Peyer's patch (tissue), 4 donors: ENCODE data around the gene ARL4D. TPM values are rescaled to one million over a fixed set of nuclear protein-coding genes. Genes with fewer than 3 reads are reported as not detected.

Source experiments
- DNase-seq, 3 donors: peaks; one replicate each; pipeline ENCODE4 v3.0.0-alpha.2; 2017 to 2019
- H3K27ac ChIP-seq, 4 donors: fragments of 200-600 bp; sonication (generic); one replicate each; pipeline ENCODE4 v1.5.1; 2016 to 2019
- H3K27me3 ChIP-seq, 2 donors: fragments of 200-600 bp; sonication (generic); one replicate each; pipeline ENCODE4 v1.5.1; 2019
- H3K36me3 ChIP-seq, 3 donors: fragments of 200-600 bp; sonication (generic); one replicate each; pipeline ENCODE4 v1.5.1; 2016 to 2019
- H3K4me1 ChIP-seq, 4 donors: fragments of 200-600 bp; sonication (generic); one replicate each; pipeline ENCODE4 v1.5.1; 2016 to 2019
- H3K4me3 ChIP-seq, 4 donors: fragments of 200-600 bp; sonication (generic); 1 replicate in 3 of 4; 2 replicates in 1 of 4; pipeline ENCODE4 v1.5.1; 2016 to 2019; ENCODE audit warnings: mild to moderate bottlenecking in 1 of 4
- H3K9me3 ChIP-seq, 4 donors: fragments of 200-600 bp; sonication (generic); one replicate each; pipeline ENCODE4 v1.5.1; 2016 to 2019; ENCODE audit warnings: mild to moderate bottlenecking in 1 of 4
- CTCF ChIP-seq, 6 experiments: fragments of 450-650 bp in 4 of 6; fragments of 200-600 bp in 2 of 6; sonication (generic) in 1 of 6; IDR thresholded peaks; one replicate each; pipeline ENCODE4 v1.5.1; 2017 to 2019; ENCODE audit warnings: antibody characterized with exemption in 6 of 6, mild to moderate bottlenecking in 3 of 6, moderate library complexity in 1 of 6
- POLR2A ChIP-seq, 2 donors: fragments of 450-650 bp; IDR thresholded peaks; one replicate each; pipeline ENCODE4 v1.5.1; 2017; ENCODE audit warnings: antibody characterized with exemption in 2 of 2, mild to moderate bottlenecking in 2 of 2, moderate library complexity in 2 of 2
- total RNA-seq, 4 donors: library from RNA; depleted of rRNA; stranded (reverse); fragments of >200 nt; gene quantifications; one replicate each; pipeline ENCODE4 v1.1.0, GENCODE V29; 2016

Gene ARL4D
- total RNA-seq, 4 donors from 2014 or later = 0.70 to 2.3 TPM; not detected in 2

GRCh38 chr17:43383826-43384475 lies 14.8 kb upstream of the ARL4D start:
- TF ChIP-seq POLR2A (IDR thresholded peaks at IDR 0.05) = no peak
- TF ChIP-seq CTCF (IDR thresholded peaks at IDR 0.05) = no peak
- no peak for DNase-seq
- Histone ChIP-seq H3K27me3 (no peaks in the 10 kb centered on the region), H3K4me3 (no peak overlapping the region), H3K36me3 (no peaks in the 10 kb centered on the region), H3K4me1 (peaks cover 0 to 15% (median 3%) of the 10 kb centered on the region in 4 donors), H3K27ac (peak overlapping the region in 2 of 4 donors; percentile 60 to 81), H3K9me3 (peaks cover 0 to 9% (median 3%) of the 10 kb centered on the region in 4 donors)

GRCh38 chr17:43384476-43384862 lies 14.3 kb upstream of the ARL4D start:
- peak; percentile 34 to 73 for TF ChIP-seq POLR2A (IDR thresholded peaks at IDR 0.05)
- peak in 1 of 6 experiments; percentile 36 for TF ChIP-seq CTCF (IDR thresholded peaks at IDR 0.05)
- Histone ChIP-seq H3K9me3 (peaks cover 0 to 8% (median 3%) of the 10 kb centered on the region in 4 donors), H3K27me3 (no peaks in the 10 kb centered on the region), H3K36me3 (no peaks in the 10 kb centered on the region), H3K27ac (peak overlapping the region in 2 of 4 donors; percentile 60 to 81), H3K4me1 (peaks cover 0 to 15% (median 3%) of the 10 kb centered on the region in 4 donors), H3K4me3 (no peak overlapping the region)
- peak in 2 of 3 donors; percentile 79 to 87 for DNase-seq

- peak overlapping the region in 2 of 4 donors; percentile 60 to 81 for H3K27ac ChIP-seq
- DNase-seq = no peak
- H3K27me3 ChIP-seq = no peaks in the 10 kb centered on the region
- no peak overlapping the region for H3K4me3 ChIP-seq
- no peak for TF ChIP-seq CTCF (IDR thresholded peaks at IDR 0.05)
- TF ChIP-seq POLR2A (IDR thresholded peaks at IDR 0.05) = no peak
- H3K9me3 ChIP-seq = peaks cover 0 to 4% (median 2%) of the 10 kb centered on the region in 4 donors
- no peaks in the 10 kb centered on the region for H3K36me3 ChIP-seq
- peaks cover 0 to 21% (median 3%) of the 10 kb centered on the region in 4 donors for H3K4me1 ChIP-seq
These were observed 13.6 kb upstream of the ARL4D start for GRCh38 chr17:43385046-43385831.

- Histone ChIP-seq H3K4me1 (peaks cover 0 to 21% (median 3%) of the 10 kb centered on the region in 4 donors), H3K4me3 (peak overlapping the region; percentile 55 to 69 (median 67)), H3K9me3 (no peaks in the 10 kb centered on the region), H3K27ac (peak overlapping the region; percentile 94 to 100 (median 98)), H3K27me3 (no peaks in the 10 kb centered on the region), H3K36me3 (no peaks in the 10 kb centered on the region)
- DNase-seq = peak; percentile 95 to 97 (median 96)
- TF ChIP-seq CTCF (IDR thresholded peaks at IDR 0.05) (peak in 1 of 6 experiments; percentile 6), POLR2A (IDR thresholded peaks at IDR 0.05) (peak; percentile 94 to 98)
These were observed 10.3 kb upstream of the ARL4D start for GRCh38 chr17:43388359-43389045.
